Stimulated activated naive CD4-positive, alpha-beta T cell (primary cell): Measurements from ENCODE around the gene TBX5.
"Not testable (repeated sequence)": the region's sequence is repeated elsewhere in the genome, so short reads cannot be mapped to it uniquely, and the experiment has no call there.

Experiments
- DNase-seq, 6 experiments: peaks; one replicate each; lab custom pipeline; 2025; lab: John Stamatoyannopoulos, UW

TBX5 gene

GRCh38 chr12:114384739-114385138 lies 21.2 kb downstream of the TBX5 start:
- no peak for DNase-seq

DNA sequence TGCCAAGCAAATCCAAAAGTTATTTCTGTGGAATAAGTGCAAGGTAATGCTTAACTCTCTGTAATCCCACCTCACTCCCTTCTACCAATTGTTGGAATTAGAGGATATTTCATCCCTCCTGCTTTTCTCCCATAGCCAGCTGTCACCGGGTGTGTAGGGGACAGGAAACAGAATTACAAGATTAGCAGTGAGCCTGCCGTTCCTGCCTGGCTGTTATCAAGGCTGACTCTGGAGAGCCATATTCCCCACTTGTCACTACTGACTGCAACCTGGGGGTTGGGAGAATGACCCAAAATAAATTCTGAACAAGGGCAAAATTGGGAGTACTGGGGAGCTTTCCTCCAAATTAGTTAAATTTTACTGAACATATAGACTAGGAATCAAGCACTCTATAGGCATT lies 24.8 kb downstream of the TBX5 start:
- DNase-seq: no peak

- no peak for DNase-seq
Measured at GRCh38 chr12:114371733-114372132, 34.2 kb downstream of the TBX5 start.

DNA sequence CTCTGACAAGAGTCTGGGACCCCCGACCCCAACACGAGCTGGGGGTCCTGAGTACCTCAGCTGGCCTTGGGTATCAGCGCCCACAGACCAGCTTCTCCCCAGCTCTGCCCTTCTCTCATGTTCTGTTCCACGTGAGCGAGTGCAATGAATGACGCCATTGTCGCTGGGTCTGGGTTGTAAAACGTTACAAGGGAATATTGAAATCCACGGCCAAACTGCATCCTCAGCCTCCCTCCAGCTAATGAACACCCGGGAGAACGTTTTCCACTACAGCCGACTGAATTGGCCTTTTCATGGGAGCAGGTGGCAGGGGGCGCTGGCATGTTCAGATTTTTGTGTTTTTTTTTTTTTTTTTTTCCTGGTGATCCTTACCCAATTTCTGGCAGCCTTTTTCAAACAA lies 34.7 kb downstream of the TBX5 start:
- no peak for DNase-seq

DNA sequence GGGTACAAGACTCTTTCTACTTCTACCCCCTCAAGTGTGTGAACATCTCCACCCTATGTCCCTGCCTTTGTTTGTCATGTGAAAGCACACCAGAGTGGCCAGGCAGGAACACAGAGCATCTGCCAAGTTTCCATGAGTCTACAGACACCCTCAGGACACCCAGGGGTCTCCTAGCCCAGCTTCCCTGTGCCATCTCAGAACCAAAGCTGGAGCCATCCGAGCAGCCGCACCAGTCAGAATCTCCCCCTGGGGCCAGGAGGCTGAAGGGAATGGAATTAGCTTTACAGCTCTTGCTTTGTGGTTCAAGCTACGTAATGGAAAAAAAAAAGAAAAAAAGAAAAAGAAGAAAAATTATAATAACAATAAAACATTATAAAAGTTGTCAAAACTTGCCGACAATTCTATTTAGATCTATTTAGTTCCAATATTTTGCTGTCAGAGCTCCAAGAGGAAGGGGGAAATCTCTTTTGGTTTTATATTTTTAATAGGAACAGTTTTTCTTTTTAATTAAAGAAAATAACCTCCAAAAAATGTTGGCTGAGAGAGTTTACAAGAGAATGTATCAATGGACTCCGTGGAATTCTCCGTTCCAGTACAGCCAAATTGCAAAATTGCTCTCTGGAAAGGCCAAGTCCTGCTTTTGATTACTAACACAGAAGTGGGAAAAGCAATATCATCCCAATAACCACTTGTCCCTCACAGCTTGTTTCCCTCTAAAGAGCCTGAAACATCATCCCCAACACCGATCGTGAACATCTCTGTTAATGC lies 37.1 kb downstream of the TBX5 start:
- no peak for DNase-seq

GRCh38 chr12:114361992-114362391 lies 44.0 kb downstream of the TBX5 start:
- DNase-seq: no peak

DNA sequence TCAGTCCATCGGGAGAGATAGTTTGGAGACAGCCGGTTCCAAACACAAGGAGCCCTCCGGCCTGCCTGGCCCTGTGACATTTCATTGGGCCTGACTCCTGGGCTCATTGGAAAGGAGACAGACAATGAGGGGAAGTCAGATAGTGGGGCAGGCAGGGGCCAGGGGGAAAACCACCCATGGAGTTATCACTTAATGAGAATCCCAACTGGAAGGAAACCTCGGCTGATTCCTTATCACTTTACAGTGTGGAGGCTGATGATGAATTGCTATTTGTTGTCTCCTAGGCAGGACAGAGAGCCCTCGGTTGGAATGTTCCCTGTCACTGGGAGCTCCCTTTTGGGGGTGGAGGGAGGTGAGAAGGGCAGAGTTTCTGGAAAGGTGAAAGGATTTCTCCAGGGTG lies 44.4 kb downstream of the TBX5 start:
- DNase-seq: no peak

GRCh38 chr12:114360485-114360884 lies 45.5 kb downstream of the TBX5 start:
- no peak for DNase-seq

DNA sequence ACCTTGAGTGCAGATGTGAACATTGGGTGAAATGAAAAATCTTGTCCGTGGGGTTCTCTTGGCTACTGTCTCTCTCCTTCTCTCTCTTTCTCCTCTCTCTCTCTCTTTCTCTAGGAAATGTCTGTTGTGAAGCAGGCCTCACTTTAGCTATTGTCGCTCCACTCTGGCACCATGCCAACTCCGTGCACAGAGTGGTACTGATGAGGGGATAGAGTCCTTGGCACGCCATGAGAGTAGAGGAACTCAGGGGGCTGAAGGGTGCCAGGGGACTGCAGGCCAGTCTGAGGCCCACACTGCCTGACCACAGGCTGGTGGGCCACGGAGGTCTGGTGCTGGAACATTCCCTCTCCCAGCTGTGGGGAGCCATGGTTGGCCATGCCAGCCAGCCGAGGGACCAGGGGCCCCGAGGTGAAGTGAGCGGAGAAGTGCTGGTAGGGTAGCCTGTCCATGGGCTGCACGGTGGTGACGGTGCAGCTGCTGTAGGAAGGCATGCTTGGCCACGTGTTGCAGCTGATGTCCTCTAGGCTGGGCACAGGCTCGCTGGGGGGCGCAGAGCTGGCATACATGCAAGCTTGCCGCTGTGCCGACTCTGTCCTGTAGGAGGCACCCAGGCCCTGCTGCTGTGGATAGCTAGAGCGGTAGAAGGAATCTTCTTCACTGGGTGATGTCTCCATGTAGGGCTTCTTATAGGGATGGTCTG lies 50.4 kb downstream of the TBX5 start:
- no peak for DNase-seq

- not testable (repeated sequence) for DNase-seq
Measured at GRCh38 chr12:114349239-114349638, 56.7 kb downstream of the TBX5 start.

GRCh38 chr12:114347861-114348260 lies 58.1 kb downstream of the TBX5 start:
- no peak for DNase-seq

DNA sequence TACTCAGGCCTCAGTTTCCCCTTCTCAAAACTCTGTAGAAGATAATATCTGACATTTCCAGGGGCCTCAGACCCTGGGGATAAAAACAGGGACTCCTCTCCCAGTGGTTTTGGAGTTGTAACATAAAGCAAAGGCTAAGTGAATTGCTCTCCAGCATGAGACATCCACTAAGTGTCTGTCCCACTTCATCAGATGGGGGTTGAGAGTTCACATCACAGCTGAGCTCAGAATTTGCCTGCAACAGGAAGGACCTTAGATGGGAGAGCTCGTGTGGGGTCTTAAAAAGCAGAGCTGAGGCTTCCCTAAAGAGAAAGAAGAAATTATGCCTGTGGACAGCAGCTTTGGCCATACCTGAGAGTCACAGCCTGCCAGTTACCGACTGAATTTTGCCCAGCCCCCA lies 61.1 kb downstream of the TBX5 start:
- DNase-seq: no peak

- DNase-seq: no peak
Measured at GRCh38 chr12:114344303-114344663, 61.7 kb downstream of the TBX5 start.

DNA sequence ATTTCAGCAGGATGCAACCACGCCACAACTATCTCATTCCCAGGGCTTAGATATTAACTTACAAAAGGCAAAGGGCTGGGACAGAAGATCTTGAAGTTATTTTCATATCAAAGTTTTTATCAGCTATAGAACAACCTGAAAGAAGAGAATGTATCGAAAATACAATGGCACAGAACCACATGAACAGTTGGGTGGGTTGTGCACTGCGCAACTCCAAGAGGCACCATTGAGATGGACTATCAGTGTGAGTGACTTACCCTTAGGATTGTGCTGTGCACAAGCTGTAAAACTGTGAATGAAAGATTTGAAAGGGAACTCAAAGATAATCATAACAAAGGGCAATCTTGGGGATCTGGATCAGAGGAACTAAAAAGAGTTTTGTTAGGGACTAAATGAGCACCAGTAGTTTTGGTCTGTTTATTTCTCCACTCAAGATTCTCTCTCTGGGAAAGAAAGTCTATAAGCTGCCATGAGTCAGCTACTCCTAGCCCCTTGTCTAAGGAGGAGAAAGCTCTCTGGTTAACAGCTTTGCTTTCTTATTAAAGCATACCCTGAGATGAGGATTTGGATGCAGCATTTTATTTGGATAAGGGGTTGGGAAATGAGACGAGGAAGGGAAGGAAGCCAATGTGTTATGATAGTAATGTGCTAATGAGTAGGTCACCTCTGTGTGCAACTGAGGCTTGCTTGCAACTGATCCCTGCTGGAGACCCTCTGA lies 62.2 kb downstream of the TBX5 start:
- DNase-seq: no peak

DNA sequence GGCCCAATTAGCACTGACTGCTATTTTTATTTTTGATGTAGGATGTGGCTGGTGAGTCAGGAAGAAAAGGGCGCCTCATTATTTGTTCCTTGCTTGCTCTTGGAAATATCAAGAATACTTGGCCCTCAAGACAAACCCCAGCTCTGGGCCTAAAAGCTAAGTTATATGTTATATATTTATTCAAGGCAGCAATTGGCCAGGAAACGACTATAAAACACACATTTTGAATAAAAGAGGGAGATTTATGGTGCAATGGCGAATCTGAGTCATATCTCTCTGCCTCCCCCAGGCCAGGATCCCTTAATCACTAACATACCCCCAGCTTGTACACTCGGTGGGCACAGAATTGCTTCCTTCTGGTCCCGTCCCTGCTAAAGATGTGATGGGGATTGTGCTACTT lies 63.3 kb downstream of the TBX5 start:
- no peak for DNase-seq

GRCh38 chr12:114341635-114342034 lies 64.3 kb downstream of the TBX5 start:
- no peak for DNase-seq

DNA sequence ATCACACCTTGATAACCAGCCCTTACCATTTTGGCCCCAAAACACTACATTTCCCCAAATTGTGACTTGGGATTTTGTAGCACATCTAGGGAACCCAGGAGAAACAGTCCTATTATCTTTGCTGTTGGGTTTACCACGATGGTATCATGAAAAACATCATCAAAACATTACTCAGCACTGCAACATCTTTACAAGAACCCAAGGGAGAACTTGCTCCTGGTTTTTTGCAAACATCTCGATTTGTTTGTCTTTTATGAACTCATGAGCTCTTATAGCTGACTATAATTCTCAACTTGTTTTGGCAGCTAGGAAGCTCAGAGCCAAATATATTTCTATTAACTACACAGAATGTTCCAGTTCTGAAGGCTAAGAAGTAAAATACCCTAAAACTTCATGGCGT lies 65.7 kb downstream of the TBX5 start:
- no peak for DNase-seq

GRCh38 chr12:114339626-114340025 lies 66.3 kb downstream of the TBX5 start:
- DNase-seq: no peak

- no peak for DNase-seq
Measured at GRCh38 chr12:114335607-114336006, 70.3 kb downstream of the TBX5 start.

- DNase-seq: no peak
Measured at GRCh38 chr12:114334395-114334794, 71.5 kb downstream of the TBX5 start.

DNA sequence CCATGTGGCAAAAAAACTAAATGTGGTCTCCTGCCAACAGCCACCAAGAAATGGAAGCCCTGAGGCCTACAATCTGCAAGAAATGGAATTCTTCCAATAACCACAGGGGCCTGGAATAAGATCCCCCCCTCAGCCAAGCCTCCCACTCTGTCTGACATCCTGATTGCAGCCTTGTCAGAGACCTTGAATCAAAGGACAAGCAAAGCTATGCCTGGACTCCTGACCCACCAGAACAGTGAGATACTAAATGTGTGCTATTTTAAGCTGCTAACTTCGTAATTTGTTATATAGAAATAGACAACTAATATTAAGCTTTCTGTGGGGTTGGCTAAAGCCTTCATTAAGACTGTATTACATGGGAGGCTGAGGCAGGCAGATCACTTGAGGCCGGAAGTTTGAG lies 77.7 kb downstream of the TBX5 start:
- DNase-seq: no peak

GRCh38 chr12:114327765-114328164 lies 78.2 kb downstream of the TBX5 start:
- DNase-seq: no peak

DNA sequence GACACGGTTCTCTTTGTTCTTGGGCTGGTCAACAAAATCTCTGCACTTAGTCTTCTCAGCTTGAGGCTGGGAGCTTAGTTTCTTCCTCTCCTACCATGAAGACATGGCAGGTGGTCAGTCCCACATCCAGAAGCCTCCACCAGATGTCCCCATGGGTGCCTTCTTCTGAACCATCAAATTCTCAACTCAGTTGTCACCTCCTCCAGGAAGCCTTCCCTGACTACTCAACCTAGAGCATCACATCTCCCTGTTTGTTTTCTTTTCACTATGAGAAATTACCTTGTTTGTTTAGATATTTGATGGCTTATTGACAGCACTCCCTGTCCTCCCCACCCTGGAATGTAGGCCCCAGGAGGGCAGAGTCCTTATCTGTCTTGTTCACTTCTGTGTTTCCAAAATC lies 84.4 kb downstream of the TBX5 start:
- DNase-seq: no peak
